HepG2 (cell line): ENCODE results near the gene CEMP1. TPM values are rescaled to one million over a fixed set of nuclear protein-coding genes. Genes with fewer than 3 reads are reported as not detected.

Source experiments
- AGO2 ChIP-seq: fragments of 200-400 bp; formaldehyde crosslinking; optimal IDR thresholded peaks from 2 replicates; pipeline ENCODE3; 2017; ENCODE audit warnings: mild to moderate bottlenecking, low read depth, low read length, moderate library complexity
- ARNT2 ChIP-seq: sonication (generic); formaldehyde crosslinking; IDR thresholded peaks from 2 replicates; pipeline ENCODE4 v1.8.0; 2022; ENCODE audit warnings: mild to moderate bottlenecking, low read depth, missing genetic modification reagents, moderate library complexity
- BCLAF1 ChIP-seq: fragments of 450-650 bp; IDR thresholded peaks from 2 replicates; pipeline ENCODE4 v1.6.1; 2017; ENCODE audit warnings: mild to moderate bottlenecking
- CBX5 ChIP-seq: sonication (generic); formaldehyde crosslinking; IDR thresholded peaks from 2 replicates; pipeline ENCODE4 v1.4.0; 2020; ENCODE audit warnings: missing genetic modification reagents, borderline replicate concordance
- E2F2 ChIP-seq: sonication (generic); formaldehyde crosslinking; IDR thresholded peaks from 2 replicates; pipeline ENCODE4 v1.4.0; 2020; ENCODE audit warnings: missing genetic modification reagents, borderline replicate concordance
- GTF3A ChIP-seq: sonication (generic); formaldehyde crosslinking; conservative IDR thresholded peaks from 2 replicates; pipeline ENCODE4 v1.4.0; 2020; ENCODE audit warnings: mild to moderate bottlenecking, missing genetic modification reagents
- KDM5B ChIP-seq: sonication (generic); formaldehyde crosslinking; IDR thresholded peaks from 2 replicates; pipeline ENCODE4 v1.4.0; 2020; ENCODE audit warnings: missing genetic modification reagents, mild to moderate bottlenecking, borderline replicate concordance
- NFIC ChIP-seq: IDR thresholded peaks from 2 replicates; pipeline ENCODE4 v1.6.1; 2012; ENCODE audit warnings: mild to moderate bottlenecking, low read length, inconsistent platforms
- POLR2G ChIP-seq: fragments of 200-400 bp; formaldehyde crosslinking; IDR thresholded peaks from 2 replicates; pipeline ENCODE4 v1.6.1; 2018; ENCODE audit warnings: mild to moderate bottlenecking, low read depth, low read length, moderate library complexity
- SAFB2 ChIP-seq: sonication (generic); formaldehyde crosslinking; IDR thresholded peaks from 2 replicates; pipeline ENCODE4 v1.5.1; 2020; ENCODE audit warnings: missing genetic modification reagents, low read depth, mild to moderate bottlenecking, borderline replicate concordance
- SIN3A ChIP-seq: IDR thresholded peaks from 2 replicates; pipeline ENCODE4 v1.6.1; 2011; ENCODE audit warnings: low read depth, mild to moderate bottlenecking, control low read depth, low read length, borderline replicate concordance
- SMC3 ChIP-seq: IDR thresholded peaks from 2 replicates; pipeline ENCODE4 v1.6.1; 2011; ENCODE audit warnings: low read length, improper control_type of control experiment
- ZBTB44 ChIP-seq: sonication (generic); formaldehyde crosslinking; IDR thresholded peaks from 2 replicates; pipeline ENCODE4 v1.4.0; 2020; ENCODE audit warnings: missing genetic modification reagents
- ZBTB8A ChIP-seq: sonication (generic); formaldehyde crosslinking; IDR thresholded peaks from 2 replicates; pipeline ENCODE4 v1.4.0; 2020; ENCODE audit warnings: mild to moderate bottlenecking, low read depth, missing genetic modification reagents, borderline replicate concordance
- ZFX ChIP-seq: sonication (generic); formaldehyde crosslinking; IDR thresholded peaks from 2 replicates; pipeline ENCODE4 v1.4.0; 2020; ENCODE audit warnings: mild to moderate bottlenecking, low read depth, missing genetic modification reagents, moderate library complexity
- ZHX1 ChIP-seq: sonication (generic); formaldehyde crosslinking; IDR thresholded peaks from 2 replicates; pipeline ENCODE4 v1.8.1; 2022; ENCODE audit warnings: low read depth, mild to moderate bottlenecking, missing genetic modification reagents
- ZNF20 ChIP-seq: sonication (generic); formaldehyde crosslinking; IDR thresholded peaks from 2 replicates; pipeline ENCODE4 v1.4.0; 2020; ENCODE audit warnings: mild to moderate bottlenecking, moderate library complexity, missing genetic modification reagents
- ZNF225 ChIP-seq: sonication (generic); formaldehyde crosslinking; IDR thresholded peaks from 2 replicates; pipeline ENCODE4 v1.4.0; 2020; ENCODE audit warnings: mild to moderate bottlenecking, missing genetic modification reagents
- ZNF563 ChIP-seq: sonication (generic); formaldehyde crosslinking; IDR thresholded peaks from 2 replicates; pipeline ENCODE4 v1.8.0; 2022; ENCODE audit warnings: mild to moderate bottlenecking, moderate library complexity, missing genetic modification reagents
- ZNF724P ChIP-seq: sonication (generic); formaldehyde crosslinking; IDR thresholded peaks from 2 replicates; pipeline ENCODE4 v1.8.0; 2022; ENCODE audit warnings: missing genetic modification reagents, borderline replicate concordance
- ZNF780A ChIP-seq: sonication (generic); formaldehyde crosslinking; IDR thresholded peaks from 2 replicates; pipeline ENCODE4 v1.8.0; 2022; ENCODE audit warnings: mild to moderate bottlenecking, missing genetic modification reagents, moderate library complexity
- ZNF784 ChIP-seq: sonication (generic); formaldehyde crosslinking; IDR thresholded peaks from 2 replicates; pipeline ENCODE4 v1.5.1; 2020; ENCODE audit warnings: missing genetic modification reagents, mild to moderate bottlenecking, borderline replicate concordance
- polyA plus RNA-seq, 8 experiments: library from polyadenylated mRNA; depleted of rRNA in 3 of 8; stranded (reverse) in 7 of 8; unstranded in 1 of 8; fragments of >200 nt; fragmentation: Illumina TruSeq in 4 of 8; extraction: Trizol in 4 of 8; gene quantifications; 2 replicates each; pipeline versions ENCODE4 v1.2.1 to v1.2.3, GENCODE V29; 2011 to 2016; ENCODE audit warnings: low read depth in 4 of 8, missing spikeins in 1 of 8, mixed read lengths in 1 of 8; ENCODE audit not compliant: insufficient read depth in 1 of 8
- total RNA-seq, 5 experiments: library from RNA; depleted of rRNA; stranded (reverse); fragments of >200 nt; fragmentation: Illumina TruSeq; extraction: Trizol; gene quantifications; 2 replicates each; pipeline ENCODE4 v1.2.3, GENCODE V29; 2016; ENCODE audit warnings: low read depth in 1 of 5

CEMP1 gene
- total and polyA plus RNA-seq, 2 of the 13 experiments (the other 11 are each of a cell fraction or from before 2014, with no cell fraction given), result not detected

- TF ChIP-seq ZHX1 (CRISPR knock-in tag) (0 out of 2 replicates have a peak, but pooled peaks have one; percentile 6), AGO2 (peak; percentile 73), ZNF563 (CRISPR knock-in tag) (no peak), POLR2G (no peak), SMC3 (no peak), E2F2 (CRISPR knock-in tag) (no peak), ZFX (no peak), ZBTB8A (CRISPR knock-in tag) (no peak), ZNF724P (no peak), ARNT2 (CRISPR knock-in tag) (no peak), ZNF784 (CRISPR knock-in tag) (no peak), NFIC (no peak), SAFB2 (CRISPR knock-in tag) (no peak), ZBTB44 (CRISPR knock-in tag) (no peak), GTF3A (CRISPR knock-in tag) (no peak), ZNF225 (peak; percentile 40; the same call in 1 of the 2 replicates), BCLAF1 (no peak), SIN3A (no peak), KDM5B (CRISPR knock-in tag) (no peak), CBX5 (no peak), ZNF780A (no peak), ZNF20 (no peak)
Measured at GRCh38 chr16:2523801-2524231, 7.4 kb downstream of the CEMP1 start (continued).
